PC-3 (cell line): ENCODE results near the gene BFSP2.

ENCODE experiments used
- CTCF ChIP-seq: fragments of 300-600 bp; sonication (generic); conservative IDR thresholded peaks from 2 replicates; pipeline ENCODE4 v1.5.1; 2017; ENCODE audit warnings: antibody characterized with exemption, low read depth, mild to moderate bottlenecking, low read length
- EZH2 ChIP-seq: fragments of 300-600 bp; sonication (generic); IDR thresholded peaks from one replicate; pipeline ENCODE4 v1.6.1; 2017; ENCODE audit warnings: antibody characterized with exemption, mild to moderate bottlenecking, low read length; ENCODE audit not compliant: unreplicated experiment

- TF ChIP-seq CTCF (no peak), EZH2 (no peak)
Observed at GRCh38 chr3:133428552-133428951, 28.7 kb downstream of the BFSP2 start.
